ENCODE results near the gene ELF5.

DNA sequence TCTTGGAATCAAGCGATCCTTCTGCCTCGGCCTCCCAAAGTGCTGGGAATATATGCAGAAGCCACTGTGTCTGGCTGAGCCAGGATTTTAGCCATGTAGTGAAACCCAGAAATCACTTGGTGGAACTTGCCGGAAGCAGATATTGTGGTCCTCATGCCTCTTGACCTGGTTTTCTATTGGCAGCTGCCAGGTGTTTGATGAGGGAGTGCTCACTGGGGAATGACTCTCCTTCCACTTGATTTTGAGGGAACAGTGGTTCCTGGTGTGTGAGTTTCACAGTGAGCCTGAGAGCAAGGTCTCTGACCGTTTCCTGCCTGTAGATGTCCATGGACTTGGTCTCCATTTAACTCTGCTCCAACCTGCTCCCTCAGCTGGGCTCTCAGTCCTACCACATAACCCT is 34.7 kb upstream of the ELF5 start:
- TF ChIP-seq CTCF (conservative IDR thresholded peaks at IDR 0.05) (no peak), EZH2 (IDR thresholded peaks at IDR 0.05; ENCODE audit: low read depth) (no peak)

Data from PC-9 (cell line).